Measurements from ENCODE around the gene GNAO1. TPM values are rescaled to one million over a fixed set of nuclear protein-coding genes. Genes with fewer than 3 reads are reported as not detected.

The GNAO1 gene
- polyA plus RNA-seq, 1 donor (not counting 4 experiments of a cell fraction or from before 2014, with no cell fraction given): 0.13 TPM

DNA sequence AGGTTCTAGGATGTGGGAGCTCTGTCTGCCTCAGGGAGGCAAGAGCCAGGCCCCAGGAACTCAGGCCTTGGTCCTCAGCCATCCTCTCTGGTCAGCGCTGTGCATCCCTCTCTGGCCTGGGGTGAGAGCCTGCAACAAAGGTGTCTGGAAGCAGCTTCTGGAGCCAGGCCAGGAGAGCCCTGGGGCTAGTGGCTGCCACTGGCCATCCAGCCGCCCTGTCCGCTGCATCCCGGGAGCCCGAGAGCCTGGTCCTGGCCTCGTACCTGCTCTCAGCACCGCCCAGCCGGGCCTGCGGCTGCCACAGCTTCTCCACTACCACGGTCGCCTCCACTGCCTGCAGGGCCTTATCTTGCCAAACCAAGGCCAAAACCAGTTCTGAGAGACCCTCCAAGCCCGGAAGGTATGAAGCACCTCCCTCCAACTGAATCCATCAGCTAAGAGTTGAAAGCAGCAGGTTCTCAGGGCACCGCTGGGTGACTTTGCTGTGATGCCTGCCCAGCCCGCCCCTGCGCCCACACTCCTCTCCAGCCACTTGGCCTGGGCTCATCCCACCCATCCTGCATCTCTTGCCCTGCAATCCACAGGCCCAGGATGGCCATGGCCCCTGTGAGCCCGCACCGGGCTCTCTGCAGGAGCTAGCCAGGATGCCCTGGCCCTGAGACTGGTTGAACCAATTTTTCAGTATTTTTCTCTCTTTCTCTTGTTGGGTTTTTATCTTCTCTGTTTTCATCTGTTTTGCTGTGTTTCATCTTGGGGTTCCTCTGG, 148.3 kb downstream of the GNAO1 start:
- Histone ChIP-seq H3K4me3 (ENCODE audit: control insufficient read depth in 2 of 3, extremely low read depth in 1 of 3, insufficient read depth in 2 of 3, low read depth in 1 of 3, low read length in 3 of 3) (no peak overlapping the region), H2AFZ (ENCODE audit: control insufficient read depth, low read length) (no peak overlapping the region), H3K4me2 (ENCODE audit: control insufficient read depth, extremely low read depth, insufficient read depth, low read depth, low read length) (no peak overlapping the region), H3K9ac (ENCODE audit: control insufficient read depth, extremely low read depth, insufficient read depth, low read length) (no peak overlapping the region), H3K9me3 (ENCODE audit: control insufficient read depth, low read depth, low read length) (no peaks in the 10 kb centered on the region), H3K27me3 (ENCODE audit: control insufficient read depth, extremely low read depth, insufficient read depth, low read length) (no peaks in the 10 kb centered on the region), H3K9me1 (ENCODE audit: control insufficient read depth, extremely low read depth, insufficient read depth, low read length) (no peaks in the 10 kb centered on the region), H4K20me1 (ENCODE audit: control insufficient read depth, extremely low read depth, insufficient read depth, low read length) (no peaks in the 10 kb centered on the region), H3K79me2 (ENCODE audit: control insufficient read depth, insufficient read depth, low read length) (no peaks in the 10 kb centered on the region), H3K4me1 (ENCODE audit: control insufficient read depth, extremely low read depth, insufficient read depth, low read length) (peaks cover 37% of the 10 kb centered on the region), H3K36me3 (ENCODE audit: control insufficient read depth in 2 of 2, extremely low read depth in 1 of 2, insufficient read depth in 2 of 2, low read length in 2 of 2) (no peaks in the 10 kb centered on the region), H3K27ac (ENCODE audit: control insufficient read depth, insufficient read depth, low read length) (no peak overlapping the region)
- DNase-seq (ENCODE audit: low read depth, low spot score): no peak
- TF ChIP-seq, protein P1, sequence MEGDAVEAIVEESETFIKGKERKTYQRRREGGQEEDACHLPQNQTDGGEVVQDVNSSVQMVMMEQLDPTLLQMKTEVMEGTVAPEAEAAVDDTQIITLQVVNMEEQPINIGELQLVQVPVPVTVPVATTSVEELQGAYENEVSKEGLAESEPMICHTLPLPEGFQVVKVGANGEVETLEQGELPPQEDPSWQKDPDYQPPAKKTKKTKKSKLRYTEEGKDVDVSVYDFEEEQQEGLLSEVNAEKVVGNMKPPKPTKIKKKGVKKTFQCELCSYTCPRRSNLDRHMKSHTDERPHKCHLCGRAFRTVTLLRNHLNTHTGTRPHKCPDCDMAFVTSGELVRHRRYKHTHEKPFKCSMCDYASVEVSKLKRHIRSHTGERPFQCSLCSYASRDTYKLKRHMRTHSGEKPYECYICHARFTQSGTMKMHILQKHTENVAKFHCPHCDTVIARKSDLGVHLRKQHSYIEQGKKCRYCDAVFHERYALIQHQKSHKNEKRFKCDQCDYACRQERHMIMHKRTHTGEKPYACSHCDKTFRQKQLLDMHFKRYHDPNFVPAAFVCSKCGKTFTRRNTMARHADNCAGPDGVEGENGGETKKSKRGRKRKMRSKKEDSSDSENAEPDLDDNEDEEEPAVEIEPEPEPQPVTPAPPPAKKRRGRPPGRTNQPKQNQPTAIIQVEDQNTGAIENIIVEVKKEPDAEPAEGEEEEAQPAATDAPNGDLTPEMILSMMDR (optimal IDR thresholded peaks at IDR 0.05 in 1 of 3, IDR thresholded peaks at IDR 0.05 in 1 of 3, conservative IDR thresholded peaks at IDR 0.05 in 1 of 3; ENCODE audit: extremely low read depth in 1 of 3, insufficient read depth in 2 of 3, low read length in 3 of 3): no peak
- no peak for TF ChIP-seq EZH2 (IDR thresholded peaks at IDR 0.05; ENCODE audit: low read length)
- dilution Hi-C loops (cut with MboI; ENCODE audit: extremely low pct_ligation_motif_present, low sequenced_read_pairs): no loop called here
- FAIRE-seq: no peak

GRCh38 chr16:56340416-56340815, 149.1 kb downstream of the GNAO1 start:
- no peaks in the 10 kb centered on the region for H3K79me2 ChIP-seq (ENCODE audit: control insufficient read depth, insufficient read depth, low read length)
- H3K36me3 ChIP-seq (ENCODE audit: control insufficient read depth in 2 of 2, extremely low read depth in 1 of 2, insufficient read depth in 2 of 2, low read length in 2 of 2): no peaks in the 10 kb centered on the region
- no peaks in the 10 kb centered on the region for H3K9me3 ChIP-seq (ENCODE audit: control insufficient read depth, low read depth, low read length)
- H3K4me3 ChIP-seq (ENCODE audit: control insufficient read depth in 2 of 3, extremely low read depth in 1 of 3, insufficient read depth in 2 of 3, low read depth in 1 of 3, low read length in 3 of 3): no peak overlapping the region
- DNase-seq (ENCODE audit: low read depth, low spot score) (no peak), FAIRE-seq (no peak)
- no peak overlapping the region for H2AFZ ChIP-seq (ENCODE audit: control insufficient read depth, low read length)
- dilution Hi-C loops (cut with MboI; ENCODE audit: extremely low pct_ligation_motif_present, low sequenced_read_pairs): no loop called here
- no peak overlapping the region for H3K27ac ChIP-seq (ENCODE audit: control insufficient read depth, insufficient read depth, low read length)
- TF ChIP-seq EZH2 (IDR thresholded peaks at IDR 0.05; ENCODE audit: low read length): no peak
- TF ChIP-seq, protein P1 (optimal IDR thresholded peaks at IDR 0.05 in 1 of 3, IDR thresholded peaks at IDR 0.05 in 1 of 3, conservative IDR thresholded peaks at IDR 0.05 in 1 of 3; ENCODE audit: extremely low read depth in 1 of 3, insufficient read depth in 2 of 3, low read length in 3 of 3): no peak
- no peak overlapping the region for H3K9ac ChIP-seq (ENCODE audit: control insufficient read depth, extremely low read depth, insufficient read depth, low read length)
- H3K9me1 ChIP-seq (ENCODE audit: control insufficient read depth, extremely low read depth, insufficient read depth, low read length): no peaks in the 10 kb centered on the region
- H3K27me3 ChIP-seq (ENCODE audit: control insufficient read depth, extremely low read depth, insufficient read depth, low read length): no peaks in the 10 kb centered on the region
- no peaks in the 10 kb centered on the region for H4K20me1 ChIP-seq (ENCODE audit: control insufficient read depth, extremely low read depth, insufficient read depth, low read length)
- H3K4me1 ChIP-seq (ENCODE audit: control insufficient read depth, extremely low read depth, insufficient read depth, low read length): peaks cover 34% of the 10 kb centered on the region
- no peak overlapping the region for H3K4me2 ChIP-seq (ENCODE audit: control insufficient read depth, extremely low read depth, insufficient read depth, low read depth, low read length)

All from keratinocyte (primary cell).